Adipose tissue (tissue), 3 donors: ENCODE results near the gene TET2. TPM values are rescaled to one million over a fixed set of nuclear protein-coding genes. Genes with fewer than 3 reads are reported as not detected.
A peak's percentile ranks its signal among the peaks of the same experiment; 100 is the strongest.

Experiments
- H3K27ac ChIP-seq: one replicate; pipeline ENCODE4 v1.5.1; 2013; ENCODE audit warnings: low read depth, low read length
- WGBS, 3 donors: extraction: QIAGEN DNeasy Blood & Tissue Kit; methylation state at CpG; one replicate each; pipeline ENCODE4 v1.1.7; 2013; 5-methylcytosine and 5-hydroxymethylcytosine counted together
- polyA plus RNA-seq, 3 donors: library from polyadenylated mRNA; stranded (reverse); fragments of 200-250 nt; gene quantifications; one replicate each; pipeline ENCODE4 v1.2.3, GENCODE V29; 2013
- donor health status: healthy with polysubstance abuse.
- donor health status: Bipolar disorder and iron deficiency.
- donor health status: healthy.

The TET2 gene
- polyA plus RNA-seq, 3 donors, result 1.5 to 3.7 (median 3.1) TPM

- WGBS, 3 donors, result 51 to 74% (median 59%) methylated on average over 5 of the region's 5 CpGs
- no peak overlapping the region for H3K27ac ChIP-seq
These were observed 9.4 kb upstream of the TET2 start for GRCh38 chr4:105137121-105137875.

DNA sequence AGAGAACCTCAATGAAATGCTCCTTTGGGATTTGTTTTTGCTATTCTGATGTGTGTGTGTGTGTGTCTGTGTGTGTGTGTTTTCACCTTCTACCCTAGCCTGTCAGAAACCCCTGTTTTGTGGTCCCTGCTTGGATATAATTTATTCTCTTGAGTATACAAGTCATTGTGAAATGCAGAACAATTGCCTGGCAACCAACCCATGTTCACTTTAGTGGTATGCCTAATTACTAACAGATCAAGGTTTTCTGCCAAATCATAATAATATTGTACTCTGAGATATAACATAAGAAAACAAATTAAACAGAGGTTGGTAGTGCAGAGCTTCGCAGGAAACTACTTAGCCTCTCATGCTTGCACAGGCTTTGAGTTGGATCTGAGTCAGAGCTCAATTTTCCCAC is 7.0 kb upstream of the TET2 start:
- WGBS, 3 donors, result 78 to 92% (median 83%) methylated on average over 1 of the region's 1 CpG
- no peak overlapping the region for H3K27ac ChIP-seq

DNA sequence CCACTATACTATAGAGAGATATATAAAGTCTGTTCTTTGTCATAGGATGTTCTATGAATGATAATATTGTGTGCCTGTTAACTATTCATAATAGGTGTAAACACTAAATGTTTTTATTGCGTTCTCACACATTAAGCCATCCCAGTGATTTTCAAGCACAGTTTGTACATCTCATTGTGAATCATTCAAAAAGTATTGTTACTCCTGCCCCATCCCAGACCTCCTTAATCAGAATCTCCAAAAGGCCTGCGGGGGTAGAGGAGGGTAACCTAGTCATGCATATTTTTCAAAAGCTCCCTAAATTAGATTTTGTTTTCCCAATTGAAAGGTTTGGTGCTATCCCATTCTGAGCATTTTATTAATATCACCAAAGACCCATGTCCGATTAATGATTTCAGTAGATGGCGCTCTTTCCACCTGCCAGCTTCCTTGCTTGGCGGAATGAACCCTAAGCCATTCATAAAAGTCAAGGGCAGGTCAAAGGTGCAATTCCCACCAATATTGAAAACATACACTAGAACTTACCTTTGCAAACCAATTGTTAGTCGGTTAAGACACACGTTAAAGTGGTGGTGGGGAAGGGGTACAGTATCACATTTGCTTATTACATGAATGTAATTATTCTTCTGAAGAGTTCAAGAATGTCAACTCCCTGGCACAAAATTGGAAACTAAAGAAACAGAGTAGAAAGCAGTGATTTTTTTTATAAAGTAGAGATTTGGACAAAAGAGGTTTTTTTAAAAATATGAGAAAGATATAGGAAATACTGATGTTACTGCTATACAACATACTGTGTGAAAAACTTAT is 5.8 kb upstream of the TET2 start:
- WGBS, 3 donors, result 15 to 47% (median 45%) methylated on average over 7 of the region's 7 CpGs
- no peak overlapping the region for H3K27ac ChIP-seq

DNA sequence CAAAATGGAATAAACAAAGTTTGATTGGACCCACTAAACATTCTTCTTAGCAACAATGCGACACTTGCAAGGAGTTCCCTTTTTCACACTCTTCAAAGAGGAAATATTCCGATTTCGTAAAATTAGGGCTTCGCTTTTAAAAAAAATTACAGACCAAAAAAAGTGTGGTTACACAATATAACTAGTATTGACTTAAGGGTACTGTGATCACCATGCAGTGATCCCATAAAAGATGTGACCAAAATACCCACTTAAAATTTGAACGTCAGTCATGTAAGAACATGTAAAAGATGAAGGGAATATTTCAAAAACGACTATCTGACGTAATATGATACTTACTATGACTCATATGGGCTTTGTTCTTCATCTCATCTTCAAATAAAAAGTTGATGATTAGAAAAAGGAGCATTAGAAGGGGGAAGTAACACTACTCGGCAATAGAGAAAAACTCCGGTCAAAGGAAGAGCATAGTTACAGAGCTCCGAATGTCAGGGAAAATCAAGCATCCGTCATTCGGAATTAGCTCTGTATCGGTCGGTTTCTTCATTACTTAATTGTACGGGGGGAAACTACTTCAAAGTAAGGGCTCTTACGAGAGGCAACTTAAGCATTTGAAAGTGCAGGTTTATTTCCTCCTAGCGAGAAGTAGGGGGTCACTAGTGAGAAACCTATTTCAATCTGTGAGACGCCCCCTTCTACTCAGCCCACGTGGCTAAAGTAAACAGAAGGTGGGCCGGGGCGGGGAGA is 1.3 kb upstream of the TET2 start:
- H3K27ac ChIP-seq, result no peak overlapping the region
- 18 to 48% (median 23%) methylated on average over 21 of the region's 21 CpGs for WGBS, 3 donors

- WGBS, 3 donors, result 1 to 2% (median 1%) methylated on average over 22 to 25 of the region's 25 CpGs
These were observed 787 bp upstream of the TET2 start for GRCh38 chr4:105145903-105146275.

GRCh38 chr4:105147016-105147552 is 408 bp downstream of the TET2 start:
- no peak overlapping the region for H3K27ac ChIP-seq
- WGBS, 3 donors, result 0% methylated on average over 12 of the region's 12 CpGs

More at GRCh38 chr4:105145903-105146275, 787 bp upstream of the TET2 start:
- peak overlapping the region; percentile 92 for H3K27ac ChIP-seq

DNA sequence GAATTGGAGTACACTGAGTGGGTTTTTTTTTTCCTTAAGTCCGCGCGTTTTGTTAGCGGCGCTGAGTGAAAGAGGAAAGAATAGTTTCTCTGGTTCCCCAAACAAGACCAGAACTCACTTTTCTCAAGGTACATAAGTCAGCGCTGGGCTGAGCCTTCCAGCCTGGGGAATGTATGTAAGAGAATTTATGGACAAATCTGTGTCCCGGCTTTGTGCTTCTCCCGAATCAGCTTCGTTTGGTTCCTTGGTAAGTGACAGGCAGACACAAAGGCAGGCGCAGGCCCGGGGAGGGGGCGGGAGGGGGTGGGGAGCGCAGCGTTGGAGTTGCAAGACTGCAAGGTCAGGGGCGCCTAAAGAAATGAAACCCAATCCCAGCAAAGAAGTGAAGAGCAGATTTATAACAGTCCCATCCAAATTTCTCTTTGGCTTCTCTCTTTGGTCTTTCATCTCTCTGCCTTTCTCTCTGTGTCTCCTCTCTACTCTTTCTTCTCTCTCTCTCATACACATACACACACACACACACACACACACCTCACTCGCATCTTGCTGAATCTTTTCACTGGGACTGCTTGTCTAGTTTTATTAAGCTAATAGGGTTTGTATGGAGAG is 981 bp downstream of the TET2 start:
- 0 to 1% (median 0%) methylated on average over 16 of the region's 16 CpGs for WGBS, 3 donors
- H3K27ac ChIP-seq, result no peak overlapping the region

GRCh38 chr4:105148356-105148755 is 1.7 kb downstream of the TET2 start:
- 38 to 50% (median 46%) methylated on average over 1 of the region's 1 CpG for WGBS, 3 donors
- H3K27ac ChIP-seq, result no peak overlapping the region

GRCh38 chr4:105148776-105149175 is 2.1 kb downstream of the TET2 start:
- WGBS, 3 donors, result 54 to 61% (median 56%) methylated on average over 5 of the region's 5 CpGs

GRCh38 chr4:105149771-105150170 is 3.1 kb downstream of the TET2 start:
- H3K27ac ChIP-seq, result no peak overlapping the region
- 37 to 78% (median 72%) methylated on average over 1 of the region's 1 CpG for WGBS, 3 donors

More at GRCh38 chr4:105148776-105149175, 2.1 kb downstream of the TET2 start:
- H3K27ac ChIP-seq, result no peak overlapping the region

DNA sequence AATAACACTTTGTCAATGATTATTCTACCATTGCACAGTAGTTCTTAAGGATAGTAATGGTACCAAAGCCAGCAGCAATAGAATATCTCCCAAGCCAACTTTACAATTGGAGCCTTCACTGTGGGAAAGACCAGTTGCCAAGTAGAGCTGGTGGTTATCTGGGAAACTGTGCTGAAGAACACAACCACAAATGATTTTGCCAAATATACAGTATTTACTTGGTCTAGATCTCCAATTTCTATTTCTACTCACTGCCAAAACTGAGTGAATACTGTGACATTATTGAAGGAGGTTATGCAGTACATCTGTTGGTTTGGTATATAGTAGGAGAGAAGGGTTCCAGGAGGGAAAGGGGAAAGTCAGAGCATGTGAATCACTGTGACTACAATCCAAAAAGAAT is 3.8 kb downstream of the TET2 start:
- H3K27ac ChIP-seq, result no peak overlapping the region

- 90 to 91% (median 91%) methylated on average over 1 of the region's 1 CpG for WGBS, 3 donors
- H3K27ac ChIP-seq, result no peak overlapping the region
These were observed 7.1 kb downstream of the TET2 start for GRCh38 chr4:105153749-105154148.

- WGBS, 3 donors, result 93 to 96% (median 95%) methylated on average over 5 of the region's 5 CpGs
- no peak overlapping the region for H3K27ac ChIP-seq
These were observed 7.9 kb downstream of the TET2 start for GRCh38 chr4:105154576-105154975.

- no peak overlapping the region for H3K27ac ChIP-seq
- 32 to 50% (median 37%) methylated on average over 1 of the region's 1 CpG for WGBS, 3 donors
These were observed 8.8 kb downstream of the TET2 start for GRCh38 chr4:105155426-105155825.

GRCh38 chr4:105158837-105159236 is 12.2 kb downstream of the TET2 start:
- H3K27ac ChIP-seq, result no peak overlapping the region
- 42 to 80% (median 52%) methylated on average over 9 of the region's 9 CpGs for WGBS, 3 donors

DNA sequence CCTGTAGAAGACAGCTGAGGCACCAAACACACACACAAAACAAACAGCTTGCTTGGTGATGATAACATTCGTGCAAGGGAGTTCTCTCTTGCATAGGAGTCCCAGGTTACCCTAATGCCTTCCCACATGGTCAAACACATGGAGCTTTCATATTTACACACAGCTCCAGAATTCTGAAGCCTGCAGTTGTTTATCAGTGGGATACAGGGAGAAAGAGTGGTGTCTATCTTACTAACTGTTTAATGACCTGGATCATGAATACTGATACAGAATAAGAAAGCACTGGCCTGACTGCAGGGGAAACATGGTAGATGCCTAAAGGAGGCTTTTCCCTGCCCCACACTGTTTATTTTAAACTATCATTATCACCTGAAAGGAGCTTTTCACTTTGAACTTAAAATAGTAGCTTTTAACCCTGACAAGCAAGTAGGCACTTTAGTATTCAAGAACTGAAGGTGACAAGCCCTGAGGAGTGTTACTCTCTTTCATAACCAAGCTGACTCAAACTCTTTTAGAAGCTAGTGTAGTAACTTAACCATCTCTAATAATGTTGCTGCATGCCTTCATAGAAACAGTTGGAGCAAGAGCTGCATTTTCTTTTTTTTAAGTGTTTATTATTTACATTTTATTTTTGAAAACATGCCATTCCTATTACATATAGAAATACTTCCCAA is 15.6 kb downstream of the TET2 start:
- no peak overlapping the region for H3K27ac ChIP-seq
- WGBS, 3 donors, result 31 to 77% (median 57%) methylated on average over 1 of the region's 1 CpG

GRCh38 chr4:105164548-105164947 is 17.9 kb downstream of the TET2 start:
- H3K27ac ChIP-seq, result no peak overlapping the region
- WGBS, 3 donors, result 71 to 96% (median 92%) methylated on average over 1 of the region's 1 CpG

GRCh38 chr4:105166066-105166465 is 19.4 kb downstream of the TET2 start:
- no peak overlapping the region for H3K27ac ChIP-seq
